Measurements from ENCODE around the gene TSPAN5.

GRCh38 chr4:98648602-98649001 is 9.8 kb downstream of the TSPAN5 start:
- TF ChIP-seq ZNF316 (IDR thresholded peaks at IDR 0.05) (no peak), L3MBTL2 (IDR thresholded peaks at IDR 0.05) (no peak), CTCF (IDR thresholded peaks at IDR 0.05 in 2 of 3, conservative IDR thresholded peaks at IDR 0.05 in 1 of 3; ENCODE audit: insufficient read depth in 2 of 3, low read depth in 1 of 3, low read length in 3 of 3) (no peak), E2F8 (IDR thresholded peaks at IDR 0.05; ENCODE audit: low read depth, partially characterized antibody) (no peak), CCAR2 (IDR thresholded peaks at IDR 0.05; ENCODE audit: low read depth, low read length) (no peak), TBL1XR1 (IDR thresholded peaks at IDR 0.05; ENCODE audit: low read length in 2 of 2) (no peak), NFATC3 (IDR thresholded peaks at IDR 0.05) (no peak), POLR2AphosphoS5 (IDR thresholded peaks at IDR 0.05; ENCODE audit: control insufficient read depth, insufficient read depth, low read depth, low read length) (no peak)

Data from K562 (cell line).